ENCODE measurements around the gene DOK7. TPM values are rescaled to one million over a fixed set of nuclear protein-coding genes. Genes with fewer than 3 reads are reported as not detected.

The DOK7 gene
- total RNA-seq, 1 experiment from 2014 or later: 0.26 TPM

DNA sequence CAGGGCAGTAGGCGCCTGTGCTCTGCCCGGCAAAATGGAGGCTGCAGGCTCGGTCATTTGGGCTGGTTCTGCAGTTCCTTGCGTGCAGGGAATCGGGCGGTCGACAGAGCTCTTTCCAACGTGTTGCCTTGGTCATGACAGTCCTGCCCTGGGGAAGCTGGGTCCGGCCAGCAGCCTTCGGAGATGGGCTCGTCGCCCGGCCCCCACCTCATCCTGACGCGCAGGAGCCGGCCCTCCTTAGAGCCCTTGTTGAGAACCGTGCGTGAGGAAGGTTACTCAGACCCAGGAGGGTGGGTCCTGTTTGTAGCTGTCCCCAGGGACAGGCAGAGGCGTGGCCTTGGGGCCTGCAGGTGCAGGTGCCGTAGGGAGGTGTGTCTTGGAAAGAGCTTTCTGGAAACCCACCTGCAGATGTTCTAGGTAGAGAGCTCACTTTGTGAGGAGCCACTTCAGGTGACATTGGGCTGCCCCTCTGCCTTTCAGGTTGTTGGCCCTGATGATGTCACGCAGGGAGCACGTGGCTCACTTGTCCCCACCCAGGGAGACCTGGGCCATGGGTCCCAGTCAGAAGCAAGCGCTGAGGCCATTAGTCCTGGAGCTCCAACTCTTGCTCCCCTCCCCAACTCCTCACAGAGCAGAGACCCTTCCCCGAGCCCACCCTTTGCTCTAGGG lies 36.5 kb upstream of the DOK7 start:
- H2AK5ac ChIP-seq (ENCODE audit: insufficient read length, low read length): no peak overlapping the region
- H2AFZ ChIP-seq (ENCODE audit: low read length): no peak overlapping the region
- H3K23ac ChIP-seq (ENCODE audit: insufficient read length, low read depth, low read length): no peak overlapping the region
- H3K27me3 Mint-ChIP-seq (ENCODE audit: low read depth): no peaks in the 10 kb centered on the region
- no peak overlapping the region for H3T11ph ChIP-seq (ENCODE audit: low read length)
- no peak overlapping the region for H2BK15ac ChIP-seq (ENCODE audit: low read depth, low read length)
- H4K8ac ChIP-seq (replicated peaks; ENCODE audit: insufficient read length, low read depth, low read length): no peak overlapping the region
- H4K5ac ChIP-seq (ENCODE audit: insufficient read length, low read depth, low read length): no peak overlapping the region
- TF ChIP-seq, protein P1, sequence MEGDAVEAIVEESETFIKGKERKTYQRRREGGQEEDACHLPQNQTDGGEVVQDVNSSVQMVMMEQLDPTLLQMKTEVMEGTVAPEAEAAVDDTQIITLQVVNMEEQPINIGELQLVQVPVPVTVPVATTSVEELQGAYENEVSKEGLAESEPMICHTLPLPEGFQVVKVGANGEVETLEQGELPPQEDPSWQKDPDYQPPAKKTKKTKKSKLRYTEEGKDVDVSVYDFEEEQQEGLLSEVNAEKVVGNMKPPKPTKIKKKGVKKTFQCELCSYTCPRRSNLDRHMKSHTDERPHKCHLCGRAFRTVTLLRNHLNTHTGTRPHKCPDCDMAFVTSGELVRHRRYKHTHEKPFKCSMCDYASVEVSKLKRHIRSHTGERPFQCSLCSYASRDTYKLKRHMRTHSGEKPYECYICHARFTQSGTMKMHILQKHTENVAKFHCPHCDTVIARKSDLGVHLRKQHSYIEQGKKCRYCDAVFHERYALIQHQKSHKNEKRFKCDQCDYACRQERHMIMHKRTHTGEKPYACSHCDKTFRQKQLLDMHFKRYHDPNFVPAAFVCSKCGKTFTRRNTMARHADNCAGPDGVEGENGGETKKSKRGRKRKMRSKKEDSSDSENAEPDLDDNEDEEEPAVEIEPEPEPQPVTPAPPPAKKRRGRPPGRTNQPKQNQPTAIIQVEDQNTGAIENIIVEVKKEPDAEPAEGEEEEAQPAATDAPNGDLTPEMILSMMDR (conservative IDR thresholded peaks at IDR 0.05): no peak
- peaks cover 3 to 11% (median 9%) of the 10 kb centered on the region in 3 experiments; a peak in 5 of 7 replicates for H3K36me3 Mint-ChIP-seq (ENCODE audit: insufficient read depth in 1 of 3, low read depth in 3 of 3)
- WGBS (ENCODE audit: extremely low coverage, insufficient read length, low lambda C conversion rate): no CpG with 5 or more reads among the region's 24 CpGs
- H2BK12ac ChIP-seq (ENCODE audit: insufficient read length, low read depth, low read length): no peak overlapping the region
- H3K79me2 ChIP-seq (ENCODE audit: insufficient read depth, low read length): no peaks in the 10 kb centered on the region
- H4K91ac ChIP-seq (ENCODE audit: insufficient read length, low read depth, low read length): no peak overlapping the region
- no peak overlapping the region for H3K27ac ChIP-seq (ENCODE audit: insufficient read length, low read depth, low read length)
- H3K27me3 ChIP-seq (ENCODE audit: insufficient read depth, low read length): no peaks in the 10 kb centered on the region
- no peaks in the 10 kb centered on the region for H4K20me1 ChIP-seq (ENCODE audit: control insufficient read depth, insufficient read depth, insufficient read length)
- no peak overlapping the region for H3K4me2 ChIP-seq (ENCODE audit: insufficient read depth, insufficient read length, low read length)
- no peak overlapping the region for H2BK20ac ChIP-seq (ENCODE audit: low read depth, low read length, poor library complexity, severe bottlenecking)
- H3K4me1 Mint-ChIP-seq: peaks cover 4 to 11% of the 10 kb centered on the region in 2 experiments; a peak in 3 of 4 replicates
- H3K79me1 ChIP-seq (ENCODE audit: insufficient read depth, low read depth, low read length, poor library complexity, severe bottlenecking): no peaks in the 10 kb centered on the region
- no peak for DNase-seq
- no peak overlapping the region for H3K14ac ChIP-seq (ENCODE audit: insufficient read depth, low read length)
- no peak overlapping the region for H3K56ac ChIP-seq (ENCODE audit: insufficient read length, low read depth, low read length)
- H2BK120ac ChIP-seq (ENCODE audit: low read depth, low read length, poor library complexity, severe bottlenecking): no peak overlapping the region
- no peaks in the 10 kb centered on the region for H3K23me2 ChIP-seq (ENCODE audit: insufficient read length, low read depth, low read length, poor library complexity, severe bottlenecking)
- no peak overlapping the region for H2BK5ac ChIP-seq (ENCODE audit: insufficient read length, low read length)
- no peak overlapping the region for H3K9ac ChIP-seq (ENCODE audit: extremely low read depth, insufficient read length, low read length)
- H3K18ac ChIP-seq (ENCODE audit: insufficient read length, low read depth, low read length): no peak overlapping the region
- no peak overlapping the region; the same call in 1 of the 2 replicates for H3K4ac ChIP-seq (ENCODE audit: low read depth, low read length)
- H3K9me3 Mint-ChIP-seq: no peaks in the 10 kb centered on the region
- no peaks in the 10 kb centered on the region for H3K9me3 ChIP-seq (ENCODE audit: control insufficient read depth, low read depth, low read length)
- no peaks in the 10 kb centered on the region for H3K4me1 ChIP-seq (ENCODE audit: insufficient read depth, low read length)
- H3K4me3 Mint-ChIP-seq: no peak overlapping the region
- no peak overlapping the region for H3K27ac Mint-ChIP-seq

Measured in H9 (cell line).